HepG2 (cell line): ENCODE results near the gene WHAMM. TPM values are rescaled to one million over a fixed set of nuclear protein-coding genes. Genes with fewer than 3 reads are reported as not detected.
"Not testable (repeated sequence)": the region's sequence is repeated elsewhere in the genome, so short reads cannot be mapped to it uniquely, and the experiment has no call there.

Experiments
- ATAC-seq: fragments of 200-7000 bp; cut with Tn5 transposase; 3 replicates; pipeline ENCODE4 v1.9.1; 2020; ENCODE audit warnings: mild to moderate bottlenecking, moderate library complexity
- BruUV-seq: library from RNA; stranded (reverse); fragments of 400-500 nt; replicated peaks from 2 replicates; lab custom pipeline; 2021; lab: Mats Ljungman, UMichigan
- CTCF ChIA-PET: fragments of 300-600 bp; formaldehyde crosslinking; extraction: SDS; loops from one replicate; lab custom pipeline; 2021; ENCODE audit warnings: low total read pairs, inconsistent platforms, low intra/inter-chr PET ratio; lab: Yijun Ruan, JAX
- POLR2A ChIA-PET: fragments of 350-600 bp; sonication (Branson Sonifier 250); formaldehyde crosslinking; loops from one replicate; lab custom pipeline; 2020; ENCODE audit warnings: antibody characterized with exemption, inconsistent platforms; lab: Yijun Ruan, JAX
- DNase-seq: peaks from one replicate; pipeline ENCODE4 v3.0.0-alpha.2; 2015; ENCODE audit warnings: low spot score
- FAIRE-seq: peaks from 3 replicates; lab custom pipeline; 2011; peaks lifted over from hg19 to GRCh38; lab: Jason Lieb, UNC
- H2AFZ ChIP-seq: one replicate; pipeline ENCODE4 v1.6.1; 2011; ENCODE audit warnings: low read length, inconsistent platforms
- H3K27ac ChIP-seq: fragments of 300-600 bp; 3 replicates; pipeline ENCODE4 v1.8.0; 2011; ENCODE audit warnings: mixed run types, mild to moderate bottlenecking, mixed read lengths, low read length, inconsistent platforms; ENCODE audit not compliant: insufficient read depth; ENCODE audit errors: extremely low read length
- H3K27me3 ChIP-seq, 2 experiments: fragments of 200-600 bp in 1 of 2; 2 replicates in 1 of 2; 3 replicates in 1 of 2; pipeline versions ENCODE4 v1.6.0 to v1.8.0; 2011; ENCODE audit warnings: low read length in 2 of 2, mild to moderate bottlenecking in 2 of 2, moderate library complexity in 2 of 2, inconsistent platforms in 1 of 2; ENCODE audit not compliant: insufficient read depth in 2 of 2, control insufficient read depth in 1 of 2
- H3K36me3 ChIP-seq, 2 experiments: fragments of 200-600 bp in 1 of 2; replicated peaks in 1 of 2; 2 replicates in 1 of 2; 3 replicates in 1 of 2; pipeline versions ENCODE4 v1.5.1 to v1.8.0; 2011; ENCODE audit warnings: low read length in 2 of 2, inconsistent platforms in 1 of 2; ENCODE audit not compliant: insufficient read depth in 2 of 2, control insufficient read depth in 1 of 2
- H3K4me1 ChIP-seq: 2 replicates; pipeline ENCODE4 v1.5.1; 2012; ENCODE audit warnings: low read length, inconsistent platforms; ENCODE audit not compliant: insufficient read depth
- H3K4me2 ChIP-seq: 2 replicates; pipeline ENCODE4 v1.6.0; 2011; ENCODE audit warnings: low read depth, low read length, inconsistent platforms
- H3K4me3 ChIP-seq, 3 experiments: fragments of 200-600 bp in 1 of 3; sonication (generic), shearing (Covaris generic) in 1 of 3; replicated peaks in 1 of 3; 2 replicates each; pipeline ENCODE4 v1.5.1; 2011 to 2016; ENCODE audit warnings: low read length in 3 of 3, inconsistent platforms in 2 of 3, low read depth in 2 of 3, mild to moderate bottlenecking in 2 of 3, control low read depth in 1 of 3, mixed read lengths in 1 of 3; ENCODE audit not compliant: insufficient read depth in 1 of 3
- H3K79me2 ChIP-seq: one replicate; pipeline ENCODE4 v1.6.1; 2011; ENCODE audit warnings: low read length, inconsistent platforms; ENCODE audit not compliant: insufficient read depth
- H3K9ac ChIP-seq: 2 replicates; pipeline ENCODE4 v1.6.0; 2011; ENCODE audit warnings: mild to moderate bottlenecking, low read depth, low read length, inconsistent platforms; ENCODE audit not compliant: insufficient read depth
- H3K9me3 ChIP-seq: 2 replicates; pipeline ENCODE4 v1.5.1; 2012; ENCODE audit warnings: mild to moderate bottlenecking, low read length
- H4K20me1 ChIP-seq: 2 replicates; pipeline ENCODE4 v1.6.0; 2011; ENCODE audit warnings: inconsistent platforms, mild to moderate bottlenecking, low read length, moderate library complexity; ENCODE audit not compliant: insufficient read depth
- ASH2L ChIP-seq: fragments of 300-600, 200-600 bp; sonication (generic); IDR thresholded peaks from 2 replicates; pipeline ENCODE4 v1.7.0; 2017; ENCODE audit warnings: low read depth, mild to moderate bottlenecking, moderate library complexity, mixed read lengths, low read length; ENCODE audit not compliant: insufficient read length
- IKZF4 ChIP-seq: sonication (generic); formaldehyde crosslinking; IDR thresholded peaks from 2 replicates; pipeline ENCODE4 v1.5.1; 2020; ENCODE audit warnings: borderline replicate concordance, mild to moderate bottlenecking, low read depth, missing genetic modification reagents; ENCODE audit errors: not compliant biosample characterization
- KDM2A ChIP-seq: sonication (generic); formaldehyde crosslinking; IDR thresholded peaks from 2 replicates; pipeline ENCODE4 v1.4.0; 2020; ENCODE audit warnings: low read depth, missing genetic modification reagents, borderline replicate concordance
- RAD21 ChIP-seq: fragments of 450-650 bp; formaldehyde crosslinking; IDR thresholded peaks from 2 replicates; pipeline ENCODE4 v1.5.0; 2020; ENCODE audit warnings: mild to moderate bottlenecking
- SUZ12 ChIP-seq: fragments of 150-350 bp; IDR thresholded peaks from 2 replicates; pipeline ENCODE4 v1.6.1; 2014; ENCODE audit warnings: low read depth, low read length
- TEAD3 ChIP-seq: optimal IDR thresholded peaks from 2 replicates; pipeline ENCODE3; 2016; ENCODE audit warnings: borderline replicate concordance
- ZNF335 ChIP-seq: sonication (generic); formaldehyde crosslinking; IDR thresholded peaks from 2 replicates; pipeline ENCODE4 v1.4.0; 2020; ENCODE audit warnings: missing genetic modification reagents
- ZNF34 ChIP-seq: sonication (generic); formaldehyde crosslinking; IDR thresholded peaks from 2 replicates; pipeline ENCODE4 v1.4.0; 2020; ENCODE audit warnings: mild to moderate bottlenecking, missing genetic modification reagents, borderline replicate concordance
- WGBS: methylation state at CpG from one replicate; pipeline ENCODE4 v1.1.6; 2017; ENCODE audit warnings: low lambda C conversion rate; 5-methylcytosine and 5-hydroxymethylcytosine counted together
- in situ Hi-C: cut with HindIII; loops from 2 replicates; pipeline ENCODE4 v1.10.0; 2017; ENCODE audit warnings: low pct_unique_long_range_greater_than_20kb; ENCODE audit not compliant: extremely low pct_ligation_motif_present
- intact Hi-C: fragments of 100-400 bp; cut with micrococcal nuclease; formaldehyde crosslinking; loops from one replicate; pipeline ENCODE4 v1.10.0; 2022; ENCODE audit not compliant: unreplicated experiment
- polyA plus RNA-seq, 8 experiments: library from polyadenylated mRNA; depleted of rRNA in 3 of 8; stranded (reverse) in 7 of 8; unstranded in 1 of 8; fragments of >200 nt; fragmentation: Illumina TruSeq in 4 of 8; extraction: Trizol in 4 of 8; gene quantifications; 2 replicates each; pipeline versions ENCODE4 v1.2.1 to v1.2.3, GENCODE V29; 2011 to 2016; ENCODE audit warnings: low read depth in 4 of 8, missing spikeins in 1 of 8, mixed read lengths in 1 of 8; ENCODE audit not compliant: insufficient read depth in 1 of 8
- total RNA-seq, 5 experiments: library from RNA; depleted of rRNA; stranded (reverse); fragments of >200 nt; fragmentation: Illumina TruSeq; extraction: Trizol; gene quantifications; 2 replicates each; pipeline ENCODE4 v1.2.3, GENCODE V29; 2016; ENCODE audit warnings: low read depth in 1 of 5
- TF ChIP-seq, protein P1 (sequence below): sonication (generic); formaldehyde crosslinking; IDR thresholded peaks from 2 replicates; pipeline ENCODE4 v1.4.0; 2020; ENCODE audit warnings: missing genetic modification reagents

WHAMM gene
- total and polyA plus RNA-seq, 2 of the 13 experiments (the other 11 are each of a cell fraction or from before 2014, with no cell fraction given), result 2.9 to 3.0 TPM

DNA sequence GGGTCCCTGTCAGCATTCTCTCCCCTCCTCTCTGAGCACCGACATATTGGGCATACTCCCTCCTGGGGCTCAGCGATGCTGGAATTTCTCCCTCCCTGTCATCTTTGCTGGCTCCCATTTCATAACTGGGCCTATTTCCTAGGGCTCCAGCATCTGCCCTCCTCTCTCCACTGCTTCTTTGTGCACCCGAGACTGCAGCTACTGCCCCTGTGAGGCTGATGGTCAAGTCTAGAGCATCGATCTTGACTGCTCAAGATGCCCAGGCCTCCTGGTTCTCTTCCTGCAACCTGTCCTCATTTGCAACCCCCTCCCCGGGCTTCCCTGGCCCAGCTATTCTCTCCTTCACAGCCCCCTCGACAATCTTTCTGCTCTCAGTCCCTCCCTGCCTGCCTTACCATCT is 53.5 kb downstream of the WHAMM start (continued):
- TF ChIP-seq, protein P1, sequence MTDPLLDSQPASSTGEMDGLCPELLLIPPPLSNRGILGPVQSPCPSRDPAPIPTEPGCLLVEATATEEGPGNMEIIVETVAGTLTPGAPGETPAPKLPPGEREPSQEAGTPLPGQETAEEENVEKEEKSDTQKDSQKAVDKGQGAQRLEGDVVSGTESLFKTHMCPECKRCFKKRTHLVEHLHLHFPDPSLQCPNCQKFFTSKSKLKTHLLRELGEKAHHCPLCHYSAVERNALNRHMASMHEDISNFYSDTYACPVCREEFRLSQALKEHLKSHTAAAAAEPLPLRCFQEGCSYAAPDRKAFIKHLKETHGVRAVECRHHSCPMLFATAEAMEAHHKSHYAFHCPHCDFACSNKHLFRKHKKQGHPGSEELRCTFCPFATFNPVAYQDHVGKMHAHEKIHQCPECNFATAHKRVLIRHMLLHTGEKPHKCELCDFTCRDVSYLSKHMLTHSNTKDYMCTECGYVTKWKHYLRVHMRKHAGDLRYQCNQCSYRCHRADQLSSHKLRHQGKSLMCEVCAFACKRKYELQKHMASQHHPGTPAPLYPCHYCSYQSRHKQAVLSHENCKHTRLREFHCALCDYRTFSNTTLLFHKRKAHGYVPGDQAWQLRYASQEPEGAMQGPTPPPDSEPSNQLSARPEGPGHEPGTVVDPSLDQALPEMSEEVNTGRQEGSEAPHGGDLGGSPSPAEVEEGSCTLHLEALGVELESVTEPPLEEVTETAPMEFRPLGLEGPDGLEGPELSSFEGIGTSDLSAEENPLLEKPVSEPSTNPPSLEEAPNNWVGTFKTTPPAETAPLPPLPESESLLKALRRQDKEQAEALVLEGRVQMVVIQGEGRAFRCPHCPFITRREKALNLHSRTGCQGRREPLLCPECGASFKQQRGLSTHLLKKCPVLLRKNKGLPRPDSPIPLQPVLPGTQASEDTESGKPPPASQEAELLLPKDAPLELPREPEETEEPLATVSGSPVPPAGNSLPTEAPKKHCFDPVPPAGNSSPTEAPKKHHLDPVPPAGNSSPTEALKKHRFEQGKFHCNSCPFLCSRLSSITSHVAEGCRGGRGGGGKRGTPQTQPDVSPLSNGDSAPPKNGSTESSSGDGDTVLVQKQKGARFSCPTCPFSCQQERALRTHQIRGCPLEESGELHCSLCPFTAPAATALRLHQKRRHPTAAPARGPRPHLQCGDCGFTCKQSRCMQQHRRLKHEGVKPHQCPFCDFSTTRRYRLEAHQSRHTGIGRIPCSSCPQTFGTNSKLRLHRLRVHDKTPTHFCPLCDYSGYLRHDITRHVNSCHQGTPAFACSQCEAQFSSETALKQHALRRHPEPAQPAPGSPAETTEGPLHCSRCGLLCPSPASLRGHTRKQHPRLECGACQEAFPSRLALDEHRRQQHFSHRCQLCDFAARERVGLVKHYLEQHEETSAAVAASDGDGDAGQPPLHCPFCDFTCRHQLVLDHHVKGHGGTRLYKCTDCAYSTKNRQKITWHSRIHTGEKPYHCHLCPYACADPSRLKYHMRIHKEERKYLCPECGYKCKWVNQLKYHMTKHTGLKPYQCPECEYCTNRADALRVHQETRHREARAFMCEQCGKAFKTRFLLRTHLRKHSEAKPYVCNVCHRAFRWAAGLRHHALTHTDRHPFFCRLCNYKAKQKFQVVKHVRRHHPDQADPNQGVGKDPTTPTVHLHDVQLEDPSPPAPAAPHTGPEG (CRISPR knock-in tag), result no peak
- no peak for TF ChIP-seq IKZF4
- TF ChIP-seq SUZ12, result no peak
- TF ChIP-seq TEAD3 (CRISPR knock-in tag), result no peak
- TF ChIP-seq ZNF335 (CRISPR knock-in tag), result no peak
- TF ChIP-seq ZNF34 (CRISPR knock-in tag), result no peak
- TF ChIP-seq, all 625 proteins: peak for 0

DNA sequence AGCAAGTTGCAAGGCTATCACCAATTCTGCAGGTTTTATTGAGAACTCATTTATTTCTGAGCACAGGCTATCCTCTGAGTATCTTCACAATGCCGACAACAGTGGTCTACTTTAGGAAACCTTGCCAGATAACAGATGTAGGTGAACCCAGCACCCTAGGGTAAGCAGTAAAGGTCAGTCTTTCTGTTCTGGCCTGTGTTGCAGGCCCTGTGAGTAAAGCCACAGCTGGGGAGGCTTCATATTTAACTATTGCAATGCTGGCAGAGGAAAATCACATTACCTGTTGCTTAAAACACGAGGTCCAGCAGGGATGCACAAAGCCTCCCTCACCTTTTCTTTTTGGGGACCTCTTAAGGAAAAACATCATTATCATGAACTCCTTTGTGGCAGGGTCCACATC is 55.5 kb downstream of the WHAMM start:
- FAIRE-seq, result no peak
- Histone ChIP-seq H3K9ac (no peak overlapping the region), H2AFZ (no peak overlapping the region), H3K27me3 (no peaks in the 10 kb centered on the region), H4K20me1 (no peaks in the 10 kb centered on the region), H3K27ac (no peak overlapping the region), H3K9me3 (no peaks in the 10 kb centered on the region), H3K4me2 (no peak overlapping the region), H3K4me3 (no peak overlapping the region), H3K36me3 (no peaks in the 10 kb centered on the region), H3K79me2 (no peaks in the 10 kb centered on the region), H3K4me1 (0 out of 2 replicates have a peak, but pooled peaks cover 7% of the 10 kb centered on the region)
- BruUV-seq, result no TSS peak
- ChIA-PET CTCF (no interaction called here), POLR2A (no interaction called here)
- no peak for DNase-seq
- intact Hi-C loops, result no loop called here
- in situ Hi-C loops, result no loop called here
- TF ChIP-seq RAD21 (CRISPR knock-in tag), result no peak
- TF ChIP-seq KDM2A (CRISPR knock-in tag), result no peak
- TF ChIP-seq ASH2L, result no peak
- WGBS, result 72% methylated on average over 2 of the region's 2 CpGs
- ATAC-seq, result no peak

DNA sequence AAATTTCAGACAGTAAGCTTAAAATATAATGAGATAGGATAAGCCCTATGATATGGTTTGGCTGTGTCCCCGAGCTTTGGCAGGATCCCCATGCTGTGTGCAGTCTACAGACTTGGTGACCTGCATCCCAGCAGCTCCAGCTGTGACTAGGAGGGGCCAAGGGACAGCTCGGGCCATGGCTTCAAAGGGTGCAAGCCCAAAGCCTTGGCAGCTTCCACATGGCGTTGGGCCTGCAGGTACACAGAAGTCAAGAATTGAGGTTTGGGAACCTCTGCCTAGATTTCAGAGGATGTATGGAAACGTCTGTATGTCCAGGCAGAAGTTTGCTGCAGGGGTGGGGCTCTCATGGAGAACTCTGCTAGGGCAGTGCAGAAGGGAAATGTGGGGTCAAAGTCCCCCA is 56.2 kb downstream of the WHAMM start:
- DNase-seq, H3K27ac ChIP-seq, H3K4me1 ChIP-seq, H3K9me3 ChIP-seq, H2AFZ ChIP-seq, POLR2A ChIA-PET, in situ Hi-C loops, H3K79me2 ChIP-seq, intact Hi-C loops, H3K4me2 ChIP-seq, H3K36me3 ChIP-seq, H3K4me3 ChIP-seq, BruUV-seq, H3K27me3 ChIP-seq, CTCF ChIA-PET, ATAC-seq, FAIRE-seq, H4K20me1 ChIP-seq, H3K9ac ChIP-seq: not testable (repeated sequence)
- 37% methylated on average over 3 of the region's 4 CpGs for WGBS
